ENCODE results near the gene FOXS1. TPM values are rescaled to one million over a fixed set of nuclear protein-coding genes. Genes with fewer than 3 reads are reported as not detected.

FOXS1 gene
- total and polyA plus RNA-seq, 7 donors: 0.59 to 3.8 (median 0.87) TPM

- DNase-seq (no peak), ATAC-seq (no peak)
- H3K27me3 ChIP-seq (ENCODE audit: insufficient read depth in 3 of 3, low read length in 2 of 3): no peaks in the 10 kb centered on the region
- H3K4me1 ChIP-seq: no peaks in the 10 kb centered on the region
- no peaks in the 10 kb centered on the region for H3K36me3 ChIP-seq (ENCODE audit: insufficient read depth in 1 of 2, low read depth in 1 of 2)
- peak overlapping the region; percentile 53 for H3K4me3 ChIP-seq
- TF ChIP-seq, protein P1, sequence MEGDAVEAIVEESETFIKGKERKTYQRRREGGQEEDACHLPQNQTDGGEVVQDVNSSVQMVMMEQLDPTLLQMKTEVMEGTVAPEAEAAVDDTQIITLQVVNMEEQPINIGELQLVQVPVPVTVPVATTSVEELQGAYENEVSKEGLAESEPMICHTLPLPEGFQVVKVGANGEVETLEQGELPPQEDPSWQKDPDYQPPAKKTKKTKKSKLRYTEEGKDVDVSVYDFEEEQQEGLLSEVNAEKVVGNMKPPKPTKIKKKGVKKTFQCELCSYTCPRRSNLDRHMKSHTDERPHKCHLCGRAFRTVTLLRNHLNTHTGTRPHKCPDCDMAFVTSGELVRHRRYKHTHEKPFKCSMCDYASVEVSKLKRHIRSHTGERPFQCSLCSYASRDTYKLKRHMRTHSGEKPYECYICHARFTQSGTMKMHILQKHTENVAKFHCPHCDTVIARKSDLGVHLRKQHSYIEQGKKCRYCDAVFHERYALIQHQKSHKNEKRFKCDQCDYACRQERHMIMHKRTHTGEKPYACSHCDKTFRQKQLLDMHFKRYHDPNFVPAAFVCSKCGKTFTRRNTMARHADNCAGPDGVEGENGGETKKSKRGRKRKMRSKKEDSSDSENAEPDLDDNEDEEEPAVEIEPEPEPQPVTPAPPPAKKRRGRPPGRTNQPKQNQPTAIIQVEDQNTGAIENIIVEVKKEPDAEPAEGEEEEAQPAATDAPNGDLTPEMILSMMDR (IDR thresholded peaks at IDR 0.05): no peak
- H3K9me3 ChIP-seq: no peaks in the 10 kb centered on the region
- intact Hi-C loops (cut with DNase I): no loop called here
- WGBS, 3 donors: 62 to 80% (median 76%) methylated on average over 6 of the region's 6 CpGs
- H3K27ac ChIP-seq: peak overlapping the region; percentile 55
Observed at GRCh38 chr20:31843288-31843687, 2.1 kb downstream of the FOXS1 start.

- WGBS, 3 donors: 34 to 46% (median 42%) methylated on average over 8 to 12 of the region's 12 CpGs
- H3K27ac ChIP-seq: peak overlapping the region; percentile 55
- H3K9me3 ChIP-seq: no peaks in the 10 kb centered on the region
- peak overlapping the region; percentile 53 for H3K4me3 ChIP-seq
- H3K27me3 ChIP-seq (ENCODE audit: insufficient read depth in 3 of 3, low read length in 2 of 3): no peaks in the 10 kb centered on the region
- intact Hi-C loops (cut with DNase I): no loop called here
- no peaks in the 10 kb centered on the region for H3K4me1 ChIP-seq
- ATAC-seq (no peak), DNase-seq (peak; percentile 48 to 73)
- TF ChIP-seq, protein P1 (IDR thresholded peaks at IDR 0.05): no peak
- H3K36me3 ChIP-seq (ENCODE audit: insufficient read depth in 1 of 2, low read depth in 1 of 2): no peaks in the 10 kb centered on the region
Observed at GRCh38 chr20:31842471-31843157, 2.8 kb downstream of the FOXS1 start.

GRCh38 chr20:31841928-31842327 is 3.5 kb downstream of the FOXS1 start:
- peak in 1 of 4 donors; percentile 3 for ATAC-seq
- Histone ChIP-seq H3K4me3 (no peak overlapping the region), H3K36me3 (ENCODE audit: insufficient read depth in 1 of 2, low read depth in 1 of 2) (no peaks in the 10 kb centered on the region), H3K27ac (peak overlapping the region; percentile 55), H3K27me3 (ENCODE audit: insufficient read depth in 3 of 3, low read length in 2 of 3) (no peaks in the 10 kb centered on the region), H3K4me1 (no peaks in the 10 kb centered on the region), H3K9me3 (no peaks in the 10 kb centered on the region)
- intact Hi-C loops (cut with DNase I): no loop called here
- DNase-seq: peak in 1 of 2 donors; percentile 60
- WGBS, 3 donors: 34 to 38% (median 36%) methylated on average over 8 of the region's 8 CpGs
- TF ChIP-seq, protein P1 (IDR thresholded peaks at IDR 0.05): no peak

DNA sequence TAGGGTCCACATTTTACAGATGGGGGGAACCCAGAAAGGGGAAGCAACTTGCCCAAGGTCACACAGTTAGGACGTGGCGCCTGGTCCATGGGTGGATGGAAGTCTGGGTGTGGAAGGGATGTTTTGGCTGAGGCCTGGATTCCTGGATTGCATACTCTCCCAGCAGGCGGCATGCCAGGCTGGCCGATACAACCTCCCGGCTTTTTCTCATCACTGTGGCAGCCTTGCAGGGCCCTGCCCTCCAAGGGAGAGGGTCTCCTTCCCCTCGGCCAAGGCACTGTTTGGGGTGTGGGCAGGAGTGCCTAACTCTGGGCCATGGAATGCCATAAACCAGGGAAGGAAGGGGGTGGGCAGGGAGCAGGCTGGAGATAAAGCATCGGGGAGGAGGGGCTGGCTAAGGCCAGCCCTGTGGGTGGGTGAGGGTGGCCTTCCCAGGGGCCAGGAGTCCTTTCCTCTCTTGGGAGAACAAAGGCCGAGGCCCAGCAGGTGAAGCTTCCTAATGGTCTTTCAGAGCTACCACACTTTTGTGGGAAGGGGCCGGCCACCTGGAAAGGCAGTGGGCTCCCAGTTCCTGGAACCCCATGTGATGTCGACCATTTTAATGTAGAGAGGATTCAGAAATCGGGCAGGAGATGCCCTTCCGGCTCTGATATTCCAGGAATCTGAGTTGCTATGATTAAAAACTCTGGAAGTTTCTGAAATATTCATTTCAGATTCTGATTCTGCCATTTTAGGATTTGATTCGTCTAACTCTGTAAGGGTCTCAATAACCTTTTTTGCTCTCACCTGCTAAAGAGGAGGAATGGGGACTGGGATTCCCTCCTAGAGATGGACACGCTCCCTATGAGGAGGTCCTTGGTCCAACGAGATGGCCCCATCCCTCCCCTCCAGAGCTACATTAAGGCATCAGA is 4.2 kb downstream of the FOXS1 start:
- no peak for ATAC-seq
- no peaks in the 10 kb centered on the region for H3K9me3 ChIP-seq
- H3K36me3 ChIP-seq (ENCODE audit: insufficient read depth in 1 of 2, low read depth in 1 of 2): no peaks in the 10 kb centered on the region
- intact Hi-C loops (cut with DNase I): no loop called here
- H3K4me3 ChIP-seq: no peak overlapping the region
- H3K27me3 ChIP-seq (ENCODE audit: insufficient read depth in 3 of 3, low read length in 2 of 3): no peaks in the 10 kb centered on the region
- no peak for DNase-seq
- WGBS, 3 donors: 59 to 65% (median 64%) methylated on average over 15 of the region's 15 CpGs
- peak overlapping the region; percentile 55 for H3K27ac ChIP-seq
- TF ChIP-seq, protein P1 (IDR thresholded peaks at IDR 0.05): no peak
- peaks cover 7% of the 10 kb centered on the region for H3K4me1 ChIP-seq
